ENCODE measurements around the gene ALX4. TPM values are rescaled to one million over a fixed set of nuclear protein-coding genes. Genes with fewer than 3 reads are reported as not detected.

The ALX4 gene
- total RNA-seq, 4 donors from 2014 or later: 0.26 to 2.5 (median 0.73) TPM; not detected in 1

DNA sequence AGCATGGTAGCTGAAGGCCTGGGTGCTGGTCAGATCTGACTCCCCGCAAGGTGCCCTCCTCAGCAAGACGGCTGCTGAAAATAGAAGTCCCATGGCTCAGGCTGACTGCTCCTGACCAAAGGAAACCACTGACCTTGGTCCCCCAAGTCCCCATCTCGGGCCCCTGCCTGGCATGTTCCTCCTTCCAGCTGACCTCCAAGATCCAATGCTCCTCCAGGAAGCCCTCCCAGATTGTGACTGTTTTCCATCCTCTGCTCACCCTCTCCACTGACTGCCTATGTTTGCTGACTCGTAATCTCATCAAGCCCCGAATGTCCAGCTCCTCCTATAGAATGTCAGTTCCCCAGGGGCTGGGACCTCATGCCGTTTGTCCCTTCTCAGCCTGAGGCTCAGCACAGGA is 30.5 kb downstream of the ALX4 start:
- no peak for TF ChIP-seq POLR2A (IDR thresholded peaks at IDR 0.05)
- TF ChIP-seq, protein P1, sequence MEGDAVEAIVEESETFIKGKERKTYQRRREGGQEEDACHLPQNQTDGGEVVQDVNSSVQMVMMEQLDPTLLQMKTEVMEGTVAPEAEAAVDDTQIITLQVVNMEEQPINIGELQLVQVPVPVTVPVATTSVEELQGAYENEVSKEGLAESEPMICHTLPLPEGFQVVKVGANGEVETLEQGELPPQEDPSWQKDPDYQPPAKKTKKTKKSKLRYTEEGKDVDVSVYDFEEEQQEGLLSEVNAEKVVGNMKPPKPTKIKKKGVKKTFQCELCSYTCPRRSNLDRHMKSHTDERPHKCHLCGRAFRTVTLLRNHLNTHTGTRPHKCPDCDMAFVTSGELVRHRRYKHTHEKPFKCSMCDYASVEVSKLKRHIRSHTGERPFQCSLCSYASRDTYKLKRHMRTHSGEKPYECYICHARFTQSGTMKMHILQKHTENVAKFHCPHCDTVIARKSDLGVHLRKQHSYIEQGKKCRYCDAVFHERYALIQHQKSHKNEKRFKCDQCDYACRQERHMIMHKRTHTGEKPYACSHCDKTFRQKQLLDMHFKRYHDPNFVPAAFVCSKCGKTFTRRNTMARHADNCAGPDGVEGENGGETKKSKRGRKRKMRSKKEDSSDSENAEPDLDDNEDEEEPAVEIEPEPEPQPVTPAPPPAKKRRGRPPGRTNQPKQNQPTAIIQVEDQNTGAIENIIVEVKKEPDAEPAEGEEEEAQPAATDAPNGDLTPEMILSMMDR (IDR thresholded peaks at IDR 0.05): no peak
- no peaks in the 10 kb centered on the region for H3K27me3 ChIP-seq
- H3K4me1 ChIP-seq: no peaks in the 10 kb centered on the region
- no peak for DNase-seq
- H3K9me3 ChIP-seq: no peaks in the 10 kb centered on the region
- no peak overlapping the region for H3K27ac ChIP-seq
- no peaks in the 10 kb centered on the region for H3K36me3 ChIP-seq
- intact Hi-C loops (cut with DNase I; ENCODE audit: low total_unique reads): no loop called here
- H3K4me3 ChIP-seq: no peak overlapping the region

DNA sequence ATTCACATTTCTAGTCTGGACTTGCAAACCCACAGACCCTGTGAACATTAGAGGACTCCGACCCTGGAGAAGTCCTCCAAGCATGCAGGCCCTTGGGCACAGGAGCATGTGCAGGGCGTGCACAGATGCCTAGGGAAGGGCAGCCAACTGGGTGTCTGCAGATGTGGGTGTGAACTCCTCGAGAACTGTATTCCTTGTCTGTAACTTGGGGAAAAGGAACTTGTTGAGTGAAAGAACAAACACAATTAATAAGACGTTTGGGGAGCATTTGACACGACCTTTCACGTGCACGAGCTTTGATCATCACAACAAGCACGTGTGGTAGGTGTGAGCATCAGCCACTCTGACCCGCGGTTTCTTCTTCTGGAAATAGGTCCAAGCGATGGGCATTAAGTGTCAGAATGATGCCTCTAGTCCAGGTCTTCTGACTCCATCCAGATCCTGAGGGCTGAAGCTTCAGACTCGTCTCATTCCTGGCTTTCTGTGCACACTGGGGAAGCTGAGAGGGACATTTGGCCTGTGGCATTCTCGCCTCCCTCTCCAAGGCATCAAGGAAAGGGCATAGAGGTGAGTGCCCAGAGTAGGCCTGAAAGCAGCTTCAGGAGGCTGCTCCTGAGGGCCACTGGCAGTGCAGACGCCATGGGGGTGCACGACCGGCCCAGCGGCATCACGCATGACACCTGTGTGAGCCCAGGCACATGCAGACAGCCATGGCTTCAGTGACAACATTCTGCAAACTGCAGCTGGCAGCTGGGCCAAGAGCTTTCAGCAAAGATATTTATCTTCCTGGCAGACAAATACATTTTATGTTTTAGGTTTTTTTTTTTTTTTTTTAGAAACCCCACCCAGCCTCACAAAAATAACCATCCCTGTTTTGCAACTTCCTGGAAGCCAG is 32.5 kb downstream of the ALX4 start:
- H3K36me3 ChIP-seq: no peaks in the 10 kb centered on the region
- intact Hi-C loops (cut with DNase I; ENCODE audit: low total_unique reads): no loop called here
- DNase-seq: no peak
- no peak overlapping the region for H3K27ac ChIP-seq
- no peak for TF ChIP-seq POLR2A (IDR thresholded peaks at IDR 0.05)
- TF ChIP-seq, protein P1 (IDR thresholded peaks at IDR 0.05): no peak
- H3K4me3 ChIP-seq: no peak overlapping the region
- no peaks in the 10 kb centered on the region for H3K9me3 ChIP-seq
- H3K4me1 ChIP-seq: no peaks in the 10 kb centered on the region
- H3K27me3 ChIP-seq: no peaks in the 10 kb centered on the region

DNA sequence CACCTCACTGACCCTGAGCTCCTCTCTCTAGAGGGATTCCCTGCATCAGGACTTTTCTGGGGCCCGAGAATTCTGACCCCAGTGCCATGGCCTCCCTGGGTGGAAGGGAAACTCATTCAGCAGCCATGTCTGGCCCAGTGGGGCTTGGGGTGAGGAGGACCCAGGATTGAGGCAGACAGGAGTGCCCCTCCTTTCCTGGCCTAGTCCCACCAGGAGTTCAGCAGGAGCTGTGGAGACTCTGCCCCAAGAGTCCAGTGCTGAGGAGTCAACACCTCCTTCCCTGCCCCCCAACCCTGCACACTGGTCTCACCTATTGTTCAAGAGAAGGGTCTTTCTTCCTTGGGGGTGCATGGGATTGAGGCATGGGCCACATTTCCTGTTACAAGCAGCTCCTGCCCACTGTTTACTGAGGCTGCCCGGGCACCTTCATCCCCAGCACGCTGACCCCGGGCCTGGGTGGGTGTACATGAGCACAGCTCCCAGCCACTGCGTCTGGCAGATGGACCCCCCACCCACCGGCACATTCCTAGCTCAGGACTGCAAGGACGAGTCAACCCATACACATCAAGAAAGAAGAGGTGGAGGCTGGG is 33.9 kb downstream of the ALX4 start:
- intact Hi-C loops (cut with DNase I; ENCODE audit: low total_unique reads): no loop called here
- H3K27me3 ChIP-seq: no peaks in the 10 kb centered on the region
- TF ChIP-seq, protein P1 (IDR thresholded peaks at IDR 0.05): no peak
- no peak for TF ChIP-seq POLR2A (IDR thresholded peaks at IDR 0.05)

DNA sequence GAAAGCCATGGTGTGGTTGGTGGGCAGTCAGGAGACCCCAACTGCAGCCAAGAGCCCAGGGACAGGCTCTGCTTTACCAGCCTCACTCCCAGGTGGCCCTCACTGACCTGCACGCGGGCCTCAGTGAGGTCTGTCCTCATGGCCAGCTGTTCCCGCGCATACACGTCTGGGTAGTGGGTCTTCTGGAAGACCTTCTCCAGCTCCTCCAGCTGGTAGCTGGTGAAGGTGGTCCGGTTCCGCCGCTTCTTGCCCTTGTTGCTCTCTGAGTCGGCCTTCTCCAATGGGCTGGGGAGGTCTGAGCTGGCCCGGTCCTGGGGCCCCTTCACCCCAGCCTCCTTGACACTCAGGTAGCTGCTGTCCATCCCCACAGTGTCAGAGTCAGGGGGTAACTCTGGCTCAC is 34.7 kb downstream of the ALX4 start:
- intact Hi-C loops (cut with DNase I; ENCODE audit: low total_unique reads): no loop called here
- no peak overlapping the region for H3K4me3 ChIP-seq
- TF ChIP-seq, protein P1 (IDR thresholded peaks at IDR 0.05): no peak
- TF ChIP-seq POLR2A (IDR thresholded peaks at IDR 0.05): no peak
- no peaks in the 10 kb centered on the region for H3K27me3 ChIP-seq
- DNase-seq: no peak
- H3K27ac ChIP-seq: no peak overlapping the region
- no peaks in the 10 kb centered on the region for H3K36me3 ChIP-seq
- H3K4me1 ChIP-seq: peaks cover 0 to 4% of the 10 kb centered on the region in 2 donors
- H3K9me3 ChIP-seq: no peaks in the 10 kb centered on the region

More for the DNA sequence above, 33.9 kb downstream of the ALX4 start:
- no peak overlapping the region for H3K4me3 ChIP-seq
- DNase-seq: no peak
- no peaks in the 10 kb centered on the region for H3K4me1 ChIP-seq
- no peaks in the 10 kb centered on the region for H3K9me3 ChIP-seq
- no peak overlapping the region for H3K27ac ChIP-seq
- H3K36me3 ChIP-seq: no peaks in the 10 kb centered on the region

DNA sequence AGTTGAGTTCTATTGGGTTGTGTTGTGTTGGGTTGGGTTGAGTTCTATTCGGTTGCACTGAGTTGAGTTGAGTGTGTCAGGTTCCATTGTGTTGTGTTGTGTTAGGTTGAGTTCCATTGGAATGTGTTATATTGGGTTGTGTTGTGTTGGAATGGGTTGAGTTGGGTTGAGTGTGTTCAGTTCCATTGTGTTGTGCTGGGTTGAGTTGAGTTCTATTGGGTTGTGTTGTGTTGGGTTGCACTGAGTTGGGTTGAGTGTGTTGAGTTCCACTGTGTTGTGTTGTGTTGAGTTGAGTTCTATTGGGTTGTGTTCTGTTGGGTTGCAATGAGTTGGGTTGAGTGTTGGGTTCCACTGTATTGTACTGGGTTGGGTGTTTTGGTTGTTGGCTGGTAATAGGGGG is 35.5 kb downstream of the ALX4 start:
- DNase-seq: no peak
- H3K4me1 ChIP-seq: peaks cover 0 to 4% of the 10 kb centered on the region in 2 donors
- intact Hi-C loops (cut with DNase I; ENCODE audit: low total_unique reads): no loop called here
- H3K27ac ChIP-seq: no peak overlapping the region
- no peak overlapping the region for H3K4me3 ChIP-seq
- no peaks in the 10 kb centered on the region for H3K9me3 ChIP-seq
- H3K36me3 ChIP-seq: no peaks in the 10 kb centered on the region
- no peaks in the 10 kb centered on the region for H3K27me3 ChIP-seq
- TF ChIP-seq POLR2A (IDR thresholded peaks at IDR 0.05): no peak
- TF ChIP-seq, protein P1 (IDR thresholded peaks at IDR 0.05): no peak

All from uterus (tissue), 4 donors.